Progenitor cell of endocrine pancreas (in vitro differentiated cells): ENCODE results near the gene GDF9. TPM values are rescaled to one million over a fixed set of nuclear protein-coding genes. Genes with fewer than 3 reads are reported as not detected.

Experiments
- DNase-seq: peaks from one replicate; pipeline ENCODE4 v3.0.0; 2021; ENCODE audit warnings: low spot score; ENCODE audit not compliant: unreplicated experiment
- H3K27ac Mint-ChIP-seq: 2 replicates; pipeline ENCODE4 v1.8.0; 2021; ENCODE audit warnings: mild to moderate bottlenecking, moderate library complexity, mixed read lengths
- H3K27me3 Mint-ChIP-seq: 2 replicates; pipeline ENCODE4 v1.8.0; 2021; ENCODE audit warnings: mixed read lengths
- H3K36me3 Mint-ChIP-seq: 2 replicates; pipeline ENCODE4 v1.8.0; 2022; ENCODE audit warnings: mixed read lengths; ENCODE audit not compliant: insufficient read depth
- H3K4me1 Mint-ChIP-seq: 2 replicates; pipeline ENCODE4 v1.8.0; 2021; ENCODE audit warnings: low read depth, mixed read lengths
- H3K4me3 Mint-ChIP-seq: 2 replicates; pipeline ENCODE4 v1.8.0; 2021; ENCODE audit warnings: low read depth, mild to moderate bottlenecking, moderate library complexity, mixed read lengths
- H3K9me3 Mint-ChIP-seq: 2 replicates; pipeline ENCODE4 v1.8.0; 2021; ENCODE audit warnings: low read depth, mixed read lengths
- total RNA-seq: library from RNA; stranded (reverse); gene quantifications from 2 replicates; pipeline ENCODE4 v1.2.1, GENCODE V29; 2021
- TF ChIP-seq, protein P1 (sequence below): fragments of 200-600 bp; sonication (generic); IDR thresholded peaks from one replicate; pipeline ENCODE4 v1.5.0; 2021; ENCODE audit warnings: antibody characterized with exemption, mild to moderate bottlenecking; ENCODE audit not compliant: unreplicated experiment

Gene GDF9
- total RNA-seq, 1 donor from 2014 or later, result 0.55 TPM

DNA sequence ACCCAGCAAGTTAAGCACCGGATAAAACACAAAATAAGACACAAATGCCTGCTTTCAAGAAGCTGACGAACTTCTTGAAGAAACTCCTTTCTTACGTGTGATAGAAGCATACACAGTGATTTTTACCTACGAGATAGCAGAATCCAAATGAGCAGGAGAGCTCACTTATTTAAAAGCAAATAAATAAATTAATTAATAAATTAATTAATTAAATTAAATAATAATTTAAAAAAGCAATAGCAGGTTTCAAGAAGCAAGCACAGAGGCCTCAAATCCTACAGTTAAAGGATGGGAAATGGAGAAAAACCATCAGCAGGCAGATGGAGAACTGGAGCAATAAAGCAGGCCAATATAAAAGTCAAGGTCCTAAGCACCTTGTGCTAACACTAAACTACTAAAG is 24.5 kb upstream of the GDF9 start:
- peaks cover 42% of the 10 kb centered on the region for H3K36me3 Mint-ChIP-seq
- H3K4me1 Mint-ChIP-seq, result peaks cover 7% of the 10 kb centered on the region
- H3K27ac Mint-ChIP-seq, result no peak overlapping the region
- H3K9me3 Mint-ChIP-seq, result no peaks in the 10 kb centered on the region
- no peak for DNase-seq
- no peak overlapping the region for H3K4me3 Mint-ChIP-seq
- no peaks in the 10 kb centered on the region for H3K27me3 Mint-ChIP-seq
- TF ChIP-seq, protein P1, sequence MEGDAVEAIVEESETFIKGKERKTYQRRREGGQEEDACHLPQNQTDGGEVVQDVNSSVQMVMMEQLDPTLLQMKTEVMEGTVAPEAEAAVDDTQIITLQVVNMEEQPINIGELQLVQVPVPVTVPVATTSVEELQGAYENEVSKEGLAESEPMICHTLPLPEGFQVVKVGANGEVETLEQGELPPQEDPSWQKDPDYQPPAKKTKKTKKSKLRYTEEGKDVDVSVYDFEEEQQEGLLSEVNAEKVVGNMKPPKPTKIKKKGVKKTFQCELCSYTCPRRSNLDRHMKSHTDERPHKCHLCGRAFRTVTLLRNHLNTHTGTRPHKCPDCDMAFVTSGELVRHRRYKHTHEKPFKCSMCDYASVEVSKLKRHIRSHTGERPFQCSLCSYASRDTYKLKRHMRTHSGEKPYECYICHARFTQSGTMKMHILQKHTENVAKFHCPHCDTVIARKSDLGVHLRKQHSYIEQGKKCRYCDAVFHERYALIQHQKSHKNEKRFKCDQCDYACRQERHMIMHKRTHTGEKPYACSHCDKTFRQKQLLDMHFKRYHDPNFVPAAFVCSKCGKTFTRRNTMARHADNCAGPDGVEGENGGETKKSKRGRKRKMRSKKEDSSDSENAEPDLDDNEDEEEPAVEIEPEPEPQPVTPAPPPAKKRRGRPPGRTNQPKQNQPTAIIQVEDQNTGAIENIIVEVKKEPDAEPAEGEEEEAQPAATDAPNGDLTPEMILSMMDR, result no peak

DNA sequence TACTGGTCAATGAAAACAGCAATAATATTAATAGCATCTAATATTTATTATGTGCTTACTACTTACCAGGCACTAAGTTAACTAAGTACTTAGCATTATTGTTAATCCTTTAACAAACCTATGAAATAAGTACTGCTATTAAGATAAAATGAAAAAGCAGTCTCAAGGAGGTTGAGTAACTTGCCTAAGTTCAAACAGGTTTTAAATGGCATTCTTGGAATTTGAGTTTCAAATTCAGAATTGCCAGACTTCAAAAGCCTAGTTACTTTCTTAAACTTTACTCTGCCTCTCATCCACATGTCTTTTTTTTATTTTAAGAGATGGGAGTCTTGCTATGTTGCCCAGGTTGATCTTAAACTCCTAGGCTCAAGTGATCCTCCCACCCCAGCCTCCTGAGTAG is 23.2 kb upstream of the GDF9 start:
- Mint-ChIP-seq H3K36me3 (peaks cover 39% of the 10 kb centered on the region), H3K4me3 (no peak overlapping the region), H3K4me1 (peaks cover 7% of the 10 kb centered on the region), H3K27me3 (no peaks in the 10 kb centered on the region), H3K9me3 (no peaks in the 10 kb centered on the region), H3K27ac (no peak overlapping the region)
- no peak for DNase-seq
- TF ChIP-seq, protein P1, result no peak

DNA sequence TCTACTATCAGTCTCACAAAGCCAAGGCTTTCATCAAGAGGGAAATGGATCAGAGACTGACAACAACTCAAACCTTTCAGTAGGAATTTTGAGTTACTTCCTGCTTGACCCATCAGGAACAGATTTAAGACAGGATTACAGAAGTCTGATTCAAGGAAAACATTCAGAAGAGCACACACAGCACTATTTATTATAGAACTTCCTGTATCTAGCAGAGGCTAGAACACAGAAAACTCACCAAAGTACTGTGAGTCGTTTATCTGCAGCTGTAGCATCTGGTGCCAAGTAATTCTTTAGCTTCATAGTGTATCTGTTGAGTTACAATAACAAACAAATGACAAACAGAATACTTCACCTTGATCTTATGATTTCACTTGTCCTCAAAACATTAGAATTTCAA is 21.0 kb upstream of the GDF9 start:
- Mint-ChIP-seq H3K4me3 (no peak overlapping the region), H3K27ac (no peak overlapping the region), H3K36me3 (peaks cover 32% of the 10 kb centered on the region), H3K27me3 (no peaks in the 10 kb centered on the region), H3K4me1 (peaks cover 2% of the 10 kb centered on the region), H3K9me3 (no peaks in the 10 kb centered on the region)
- TF ChIP-seq, protein P1, result no peak
- DNase-seq, result no peak

DNA sequence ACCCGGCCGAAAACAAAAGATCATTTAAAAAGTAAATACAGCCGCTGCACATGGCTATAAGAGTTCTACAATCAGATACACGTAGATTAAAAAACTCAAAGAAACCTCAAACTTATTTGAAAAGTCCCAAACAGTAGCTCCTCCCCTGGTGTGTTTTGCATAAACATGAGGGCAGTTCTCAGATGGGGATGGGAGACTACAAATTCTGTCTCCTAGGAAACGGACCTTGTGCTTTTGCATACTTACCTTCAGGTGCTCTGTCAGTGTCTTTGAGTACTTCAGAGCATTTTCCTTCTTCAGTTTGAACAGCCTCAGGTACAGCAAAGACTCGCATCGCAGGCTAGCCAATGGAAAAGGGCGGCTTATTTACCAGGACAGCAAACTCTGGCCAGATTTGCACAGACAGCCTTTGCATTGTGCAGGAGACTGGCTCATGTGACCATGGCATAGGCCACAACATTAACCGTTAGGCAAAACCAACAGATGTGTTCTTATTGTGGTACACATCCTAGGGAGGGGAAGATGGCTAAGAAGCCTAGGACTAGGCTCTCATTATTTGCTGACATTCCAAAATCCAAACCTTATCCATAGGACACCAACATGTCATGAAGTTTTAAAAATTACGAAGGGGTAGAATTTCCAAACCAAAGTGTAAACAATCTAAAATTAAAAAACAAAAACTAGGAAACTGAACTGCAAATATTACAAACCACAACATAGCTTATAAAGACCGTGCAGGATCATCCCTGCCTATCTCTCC is 20.0 kb upstream of the GDF9 start:
- TF ChIP-seq, protein P1, result no peak
- Mint-ChIP-seq H3K9me3 (no peaks in the 10 kb centered on the region), H3K4me3 (no peak overlapping the region), H3K27me3 (no peaks in the 10 kb centered on the region), H3K36me3 (peaks cover 29% of the 10 kb centered on the region), H3K4me1 (no peaks in the 10 kb centered on the region), H3K27ac (peak overlapping the region; percentile 35)
- DNase-seq, result no peak

DNA sequence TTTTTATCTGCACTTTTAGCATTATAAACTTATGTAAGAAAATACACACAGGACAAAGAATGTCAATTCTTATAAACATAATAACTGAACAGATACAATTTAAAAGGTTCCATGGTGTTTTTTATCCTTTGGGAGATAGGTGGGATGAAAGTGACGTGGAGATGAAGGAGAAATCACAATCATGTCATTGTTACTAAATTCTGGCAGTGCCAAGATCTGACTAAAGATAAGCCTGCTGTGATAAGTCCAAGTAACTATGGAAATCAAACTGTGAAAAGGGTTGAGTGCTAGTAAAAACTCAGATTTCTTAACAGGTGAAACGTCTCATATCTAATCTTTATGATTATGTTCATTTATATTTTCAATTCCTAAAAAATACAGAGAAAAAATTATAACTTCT is 18.3 kb upstream of the GDF9 start:
- TF ChIP-seq, protein P1, result no peak
- H3K4me3 Mint-ChIP-seq, result no peak overlapping the region
- H3K9me3 Mint-ChIP-seq, result no peaks in the 10 kb centered on the region
- DNase-seq, result no peak
- no peaks in the 10 kb centered on the region for H3K4me1 Mint-ChIP-seq
- H3K36me3 Mint-ChIP-seq, result peaks cover 36% of the 10 kb centered on the region
- no peaks in the 10 kb centered on the region for H3K27me3 Mint-ChIP-seq
- no peak overlapping the region for H3K27ac Mint-ChIP-seq
